Activated CD8-positive, alpha-beta memory T cell treated with anti-CD3 and anti-CD28 coated beads, Interleukin-2, amount 50 U/mL, for 1 hour (primary cell): ENCODE results near the gene KPNA5.
A peak's percentile ranks its signal among the peaks of the same experiment; 100 is the strongest.
"Not testable (repeated sequence)": the region's sequence is repeated elsewhere in the genome, so short reads cannot be mapped to it uniquely, and the experiment has no call there.

Source experiments
- DNase-seq: peaks from one replicate; pipeline ENCODE4 v3.0.0-alpha.2; 2020; ENCODE audit errors: extremely low read depth

Gene KPNA5

DNA sequence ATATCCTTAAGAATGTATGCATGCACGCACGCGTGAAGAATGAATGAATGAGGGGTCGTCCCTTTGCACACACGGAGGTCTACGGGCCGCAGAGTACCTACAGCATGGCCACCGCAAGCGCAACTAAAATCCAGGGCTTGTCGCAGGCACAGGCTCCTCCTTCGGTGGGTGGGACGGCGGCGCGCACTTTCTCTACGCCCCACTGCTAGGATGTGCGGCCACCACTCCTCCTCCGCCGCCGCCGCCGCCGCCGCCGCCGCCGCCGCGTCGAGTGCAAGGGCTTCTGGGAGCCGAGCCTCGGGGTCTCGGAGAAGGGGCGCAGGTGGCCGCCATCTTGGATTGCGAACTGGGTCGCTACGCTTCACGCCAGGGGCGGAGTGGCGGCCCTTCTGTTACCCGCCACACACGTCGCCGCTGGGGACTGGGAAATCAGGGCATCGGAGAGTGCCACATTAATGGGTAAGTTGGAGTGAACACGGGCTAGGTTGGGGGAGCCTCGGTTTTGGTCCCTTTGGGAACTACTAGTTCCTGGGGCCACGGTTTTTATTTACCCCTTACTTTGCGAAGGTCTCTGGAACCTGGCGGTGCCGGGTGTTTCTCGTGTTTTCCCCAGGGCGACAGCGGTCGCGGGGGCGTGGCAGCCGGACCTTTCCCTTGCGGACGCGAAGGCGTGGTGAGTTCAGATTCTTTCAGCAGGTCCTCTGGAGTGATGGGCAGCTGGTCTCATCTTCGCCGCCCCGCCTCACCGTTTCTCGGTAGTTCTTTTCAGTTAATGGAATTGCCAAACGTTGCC lies at the start of gene KPNA5:
KPNA5 (plus strand) TSS at position 332 of the 793 bp plus-strand sequence; CDS start at position 456, 124 bp downstream.
- DNase-seq: peak; percentile 73

DNA sequence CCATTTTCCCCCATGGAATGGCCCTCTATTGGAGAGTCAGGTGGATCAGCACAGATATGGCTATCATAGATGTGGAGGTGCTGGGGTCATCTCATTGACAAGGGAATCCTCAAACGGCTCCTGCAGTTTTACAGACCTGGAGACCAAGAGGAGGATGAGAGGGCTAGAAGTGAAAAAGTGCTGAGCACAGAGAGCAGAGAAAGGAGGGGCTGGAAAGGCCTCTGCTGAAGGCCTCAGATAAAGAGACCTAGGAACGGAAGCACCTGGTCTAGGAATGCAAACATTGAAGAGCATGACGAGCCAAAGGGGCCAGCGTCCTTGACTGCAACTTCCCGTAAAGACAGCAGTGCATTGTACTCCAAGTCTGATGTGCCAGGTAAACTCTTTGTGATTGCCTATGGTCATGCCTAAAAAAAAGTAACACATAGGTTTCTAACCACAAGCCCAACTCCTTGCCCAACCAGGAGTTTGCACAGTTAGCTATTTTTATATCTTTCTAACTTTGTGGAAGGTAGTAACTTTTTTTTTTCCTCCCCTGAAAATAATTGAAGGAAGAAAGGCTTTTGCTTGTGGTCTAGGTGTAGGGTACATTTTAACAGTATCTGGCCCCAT lies 49.5 kb upstream of the KPNA5 start:
- no peak for DNase-seq

DNA sequence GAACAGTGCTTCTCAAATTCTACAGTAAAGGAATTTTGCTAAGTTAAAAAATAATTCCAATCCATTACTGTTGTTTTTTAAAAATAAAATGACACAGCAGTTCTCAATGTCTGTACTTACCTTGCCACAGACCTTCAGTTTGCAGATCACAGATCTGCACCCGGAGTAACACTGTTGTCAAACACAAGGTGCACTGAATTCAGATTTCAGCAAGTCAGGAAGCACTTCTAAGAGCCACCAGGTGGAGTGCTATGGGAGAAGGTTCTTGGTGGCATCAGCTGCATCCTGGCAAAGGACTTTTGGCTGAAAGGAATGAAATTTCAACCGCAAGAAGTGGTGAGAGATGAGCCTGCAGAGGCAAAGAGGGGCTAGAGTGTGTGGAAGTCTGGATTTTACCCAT lies 47.3 kb upstream of the KPNA5 start:
- DNase-seq: no peak

DNA sequence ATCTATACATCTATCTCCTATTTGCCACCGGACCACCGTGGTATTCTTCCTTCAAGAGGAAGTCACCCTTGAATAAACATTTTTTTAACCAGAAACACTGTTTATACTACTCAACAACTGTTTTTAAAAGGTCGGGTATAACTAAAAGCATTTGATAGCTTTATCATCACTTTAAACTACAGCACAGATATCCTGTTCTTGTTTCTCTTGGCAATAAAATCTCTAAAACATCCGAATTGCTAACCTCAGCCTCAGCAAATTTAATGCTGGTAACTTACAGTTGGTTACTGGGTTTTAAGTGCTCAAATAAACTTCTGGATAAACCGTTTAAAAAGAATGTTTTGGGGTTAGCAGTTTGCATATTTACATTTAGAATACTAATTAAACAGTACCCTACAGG lies 32.9 kb upstream of the KPNA5 start:
- no peak for DNase-seq

DNA sequence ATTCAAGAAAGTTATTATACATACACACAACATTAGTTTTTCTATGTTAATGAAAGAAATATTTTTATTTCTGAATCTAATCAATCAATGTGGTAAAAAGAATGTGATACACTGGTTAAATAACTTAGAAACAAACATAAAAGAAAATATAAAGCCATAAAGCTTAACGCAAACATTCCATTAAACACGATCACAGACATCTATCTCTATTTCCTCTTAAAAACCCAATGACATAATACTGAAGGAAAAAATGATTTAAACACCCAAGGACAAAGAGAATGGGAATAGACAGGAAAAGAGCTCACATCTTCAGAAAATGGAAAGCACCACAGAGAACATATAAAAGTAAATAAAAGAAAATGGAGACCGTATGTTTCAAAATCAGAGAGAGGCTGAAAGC lies 31.9 kb upstream of the KPNA5 start:
- no peak for DNase-seq

DNA sequence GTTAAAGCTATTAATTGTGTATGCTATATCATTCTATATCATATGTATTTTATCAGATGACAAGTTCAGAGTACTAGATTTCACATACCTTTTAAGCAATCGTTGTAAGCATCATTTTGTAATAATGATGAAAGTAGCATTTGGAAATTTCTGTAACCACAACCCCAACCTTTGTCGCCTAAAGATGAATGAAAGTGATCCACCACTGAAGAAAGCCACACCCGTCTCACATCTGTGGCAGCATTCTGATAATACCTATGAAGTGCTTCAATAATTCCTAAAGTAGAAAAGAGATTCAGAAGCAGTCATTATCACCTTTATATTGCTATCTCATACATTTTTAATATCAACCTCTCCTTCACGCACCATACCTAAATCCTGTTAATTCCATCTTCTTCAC lies 29.1 kb upstream of the KPNA5 start:
- no peak for DNase-seq

DNA sequence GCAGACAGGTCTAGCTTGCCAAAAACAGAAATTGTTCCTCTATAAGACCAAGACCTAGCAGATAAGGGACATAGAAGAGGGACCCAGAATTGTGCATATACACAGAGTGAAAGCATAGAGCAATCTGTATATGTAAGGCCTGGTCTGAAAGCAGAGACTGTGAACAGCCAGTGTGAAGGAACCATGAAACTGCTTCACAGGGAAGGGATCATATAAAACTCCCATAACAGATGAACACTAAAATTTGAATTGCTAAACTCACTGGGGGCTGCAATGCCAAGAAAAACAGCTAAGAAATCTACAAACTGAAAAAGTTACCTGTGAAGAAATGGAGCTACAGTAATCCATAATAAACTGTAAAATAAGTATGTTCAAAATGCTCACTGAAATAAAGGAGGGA lies 19.4 kb upstream of the KPNA5 start:
- no peak for DNase-seq

DNA sequence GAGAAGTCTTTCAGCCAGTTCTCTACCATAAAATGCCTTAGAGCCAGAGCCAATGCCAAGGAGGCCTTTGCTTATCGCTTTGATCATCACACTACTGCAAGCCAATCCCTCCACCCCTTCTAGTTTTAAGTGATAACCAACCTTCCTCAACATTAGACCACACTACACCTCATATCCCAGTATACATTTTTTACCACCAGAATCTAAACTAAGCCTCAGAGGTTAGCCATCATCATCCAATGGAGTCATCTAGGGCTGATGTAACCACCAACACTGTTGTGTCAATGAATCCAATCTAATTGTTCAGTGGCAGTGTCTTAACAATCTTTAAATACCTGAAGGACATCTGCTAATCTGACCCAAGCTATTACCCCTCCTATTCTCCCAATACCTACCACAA lies 18.8 kb upstream of the KPNA5 start:
- no peak for DNase-seq

DNA sequence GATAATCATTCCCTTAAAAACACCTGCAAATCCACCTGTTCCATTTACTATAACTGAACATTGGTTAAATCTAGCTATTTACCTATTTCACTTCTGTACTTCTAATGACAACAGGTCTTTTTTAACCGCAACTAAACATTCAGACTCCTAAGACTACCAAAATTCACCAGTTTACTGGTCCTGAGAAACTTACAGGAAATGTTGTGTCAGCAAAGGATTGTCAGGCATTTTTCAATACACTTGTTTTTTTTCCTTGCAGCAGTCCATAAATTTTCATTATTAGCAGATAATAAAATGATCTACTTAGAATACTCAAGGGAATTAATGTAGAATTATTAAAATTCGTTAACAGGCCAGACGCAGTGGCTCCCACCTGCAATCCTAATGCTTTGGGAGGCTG lies 17.7 kb upstream of the KPNA5 start:
- DNase-seq: no peak

DNA sequence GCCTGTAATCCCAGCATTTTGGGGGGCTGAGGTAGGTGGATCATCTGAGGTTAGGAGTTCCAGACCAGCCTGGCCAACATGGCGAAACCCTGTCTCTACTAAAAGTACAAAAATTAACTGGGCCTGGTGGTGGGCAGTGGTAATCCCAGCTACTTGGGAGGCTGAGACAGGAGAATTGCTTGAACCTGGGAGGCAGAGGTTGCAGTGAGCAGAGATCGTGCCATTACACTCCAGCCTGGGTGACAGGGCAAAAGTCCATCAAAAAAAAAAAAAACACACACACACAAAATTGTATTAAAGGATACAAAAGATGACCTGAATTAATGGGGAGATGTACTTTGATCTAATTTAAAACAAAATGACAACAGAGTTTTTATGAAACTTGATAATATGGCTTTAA lies 16.8 kb upstream of the KPNA5 start:
- not testable (repeated sequence) for DNase-seq

DNA sequence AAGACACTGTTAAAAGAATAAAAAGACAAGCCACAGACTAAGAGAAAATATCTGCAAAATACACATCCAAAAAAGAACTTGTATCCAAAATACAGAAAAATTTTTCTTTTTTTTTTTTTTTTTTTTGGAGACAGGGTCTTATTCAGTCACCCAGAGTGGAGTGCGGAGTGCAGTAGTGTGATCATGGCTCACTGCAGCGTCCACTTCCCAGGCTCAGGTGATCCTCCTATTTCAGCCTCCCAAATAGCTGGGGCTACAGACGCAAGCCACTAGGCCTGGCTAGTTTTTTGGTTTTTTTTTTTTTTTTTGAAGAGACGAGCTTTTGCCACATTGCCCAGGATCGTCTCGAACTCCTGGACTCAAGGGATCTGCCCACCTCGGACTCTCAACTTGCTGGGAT lies 15.5 kb upstream of the KPNA5 start:
- DNase-seq: no peak

DNA sequence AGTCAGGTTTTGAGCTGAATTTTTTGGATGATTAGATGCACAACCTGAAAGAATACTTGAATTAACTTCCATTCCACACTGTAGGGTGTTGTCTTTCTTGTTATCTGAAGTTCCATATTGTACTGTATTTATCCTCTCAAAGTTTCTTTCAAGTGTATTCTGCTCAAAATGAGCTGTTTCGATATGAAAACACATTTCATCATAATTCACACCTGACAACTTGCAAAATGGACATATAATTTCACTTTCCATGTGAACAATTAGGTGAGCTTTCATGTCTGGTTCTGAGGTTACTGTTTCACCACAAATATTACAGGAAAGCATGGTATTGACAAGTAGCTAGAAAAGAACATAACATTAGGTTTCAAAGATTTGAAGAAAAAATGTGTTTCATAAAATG lies 14.1 kb upstream of the KPNA5 start:
- DNase-seq: no peak

DNA sequence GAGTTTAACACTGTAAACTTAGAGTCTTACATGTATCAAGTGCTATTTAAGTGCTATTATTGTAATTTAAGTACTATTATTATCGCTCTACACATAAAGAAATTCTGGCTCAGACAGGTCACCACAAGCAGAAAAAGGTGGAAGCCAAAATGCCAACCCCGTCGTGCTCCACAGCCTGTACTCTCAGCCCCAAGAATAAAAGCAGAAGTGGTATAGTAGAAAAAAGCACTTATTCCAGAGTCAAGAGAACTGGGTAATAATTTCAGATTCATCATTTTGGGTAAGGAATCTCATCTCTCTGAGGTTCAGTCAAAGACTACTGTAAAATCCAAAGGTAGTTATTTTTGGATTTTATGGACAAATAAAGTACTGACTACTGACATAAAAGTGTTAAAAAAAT lies 13.4 kb upstream of the KPNA5 start:
- no peak for DNase-seq

DNA sequence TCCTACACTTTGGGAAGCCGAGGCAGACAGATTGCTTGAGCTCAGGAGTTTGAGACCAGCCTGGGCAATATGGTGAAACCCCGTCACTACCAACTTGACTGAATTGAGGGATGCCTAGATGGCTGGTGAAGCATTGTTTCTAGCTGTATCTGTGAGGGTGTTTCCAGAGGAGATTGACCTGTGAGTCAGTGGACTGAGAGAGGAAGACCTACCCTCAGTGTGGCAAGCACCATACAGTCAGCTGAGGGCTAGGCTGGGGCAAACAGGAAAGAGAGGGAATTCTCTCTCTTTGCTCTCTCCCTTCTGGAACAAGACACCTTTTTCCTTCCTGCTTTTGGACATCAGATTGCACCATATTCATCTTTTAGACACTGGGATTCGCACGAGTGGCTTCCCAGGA lies 8.7 kb upstream of the KPNA5 start:
- no peak for DNase-seq

DNA sequence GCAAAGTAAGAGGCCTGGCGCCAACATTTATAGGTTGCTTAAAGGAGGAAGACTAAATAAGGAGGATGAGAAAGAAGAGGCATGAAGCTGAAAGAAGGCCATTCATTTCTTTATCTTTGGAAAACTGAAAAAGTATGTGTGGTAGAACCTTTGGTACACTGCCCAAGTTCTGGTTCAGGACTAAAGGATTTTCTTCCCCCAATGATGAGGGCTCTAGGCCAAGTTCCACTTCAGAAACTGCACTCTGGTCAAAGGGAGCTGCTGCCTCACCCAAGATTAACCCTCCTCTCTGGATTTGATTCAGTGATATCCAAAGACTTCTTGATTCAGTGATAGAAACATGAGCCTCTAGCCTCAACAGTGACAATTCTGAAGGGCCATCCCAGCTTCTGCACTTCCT lies 5.0 kb upstream of the KPNA5 start:
- no peak for DNase-seq

DNA sequence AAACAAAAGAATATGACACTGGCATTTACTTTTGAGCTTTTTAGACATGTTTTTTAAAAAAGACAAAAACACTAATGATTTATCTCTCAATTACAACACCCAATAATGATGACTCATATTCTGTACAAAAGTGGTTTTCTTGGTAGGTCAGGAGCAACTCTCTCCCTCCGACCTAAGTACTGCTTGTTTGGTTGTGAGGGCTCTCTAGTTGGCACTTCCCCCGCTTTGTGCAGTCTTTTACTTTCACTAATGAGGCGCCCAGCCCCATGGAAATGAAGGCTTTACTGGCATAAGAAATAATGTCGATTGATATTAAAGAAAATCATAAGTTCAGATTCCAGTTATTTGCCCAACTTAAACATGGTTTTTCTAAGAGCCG lies 1.3 kb downstream of the KPNA5 start:
- DNase-seq: peak; percentile 4

DNA sequence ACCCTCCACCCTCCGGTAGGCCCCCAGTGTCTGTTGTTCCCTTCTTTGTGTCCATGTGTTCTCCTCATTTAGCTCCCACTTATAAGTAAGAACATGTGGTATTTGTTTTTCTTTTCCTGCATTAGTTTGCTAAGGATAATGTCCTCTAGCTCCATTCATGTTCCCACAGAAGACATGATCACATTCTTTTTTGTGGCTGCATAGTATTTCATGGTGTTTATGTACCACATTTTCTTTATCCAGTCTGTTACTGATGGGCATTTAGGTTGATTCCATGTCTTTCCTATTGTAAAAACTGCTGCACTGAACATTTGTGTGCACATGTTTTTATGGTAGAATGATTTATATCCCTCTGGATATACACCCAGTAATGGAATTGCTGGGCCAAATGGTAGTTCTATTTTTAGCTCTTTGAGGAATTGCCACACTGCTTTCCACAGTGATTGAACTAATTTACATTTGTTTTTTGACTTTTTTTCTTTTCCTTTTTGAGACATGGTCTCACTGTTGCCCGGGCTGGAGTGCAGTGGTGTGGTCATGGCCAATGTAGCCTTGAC lies 4.5 kb downstream of the KPNA5 start:
- no peak for DNase-seq

DNA sequence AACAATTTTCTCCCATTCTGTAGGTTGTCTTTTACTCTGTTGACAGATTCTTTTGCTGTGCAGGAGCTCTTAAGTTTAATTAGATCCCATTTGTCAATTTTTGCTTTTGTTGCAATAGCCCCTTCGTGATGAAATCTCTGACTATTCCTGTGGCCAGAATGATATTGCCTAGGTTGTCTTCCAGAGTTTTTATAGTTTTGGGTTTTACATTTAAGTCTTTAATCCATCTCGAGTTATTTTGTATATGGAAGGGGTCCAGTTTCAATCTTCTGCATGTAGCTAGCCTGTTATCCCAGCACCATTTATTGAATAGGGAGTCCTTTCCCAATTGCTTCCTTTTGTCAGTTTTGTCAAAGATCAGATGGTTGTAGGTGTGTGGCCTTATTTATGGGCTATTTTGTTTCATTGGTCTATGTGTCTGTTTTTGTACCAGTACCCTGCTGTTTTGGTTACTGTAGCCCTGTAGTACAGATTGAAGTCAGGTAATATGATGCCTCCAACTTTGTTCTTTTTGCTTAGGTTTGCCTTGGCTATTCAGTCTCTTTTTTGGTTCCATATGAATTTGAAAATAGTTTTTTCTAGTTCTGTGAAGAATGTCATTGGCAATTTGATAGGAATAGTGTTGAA lies 5.6 kb downstream of the KPNA5 start:
- DNase-seq: not testable (repeated sequence)

DNA sequence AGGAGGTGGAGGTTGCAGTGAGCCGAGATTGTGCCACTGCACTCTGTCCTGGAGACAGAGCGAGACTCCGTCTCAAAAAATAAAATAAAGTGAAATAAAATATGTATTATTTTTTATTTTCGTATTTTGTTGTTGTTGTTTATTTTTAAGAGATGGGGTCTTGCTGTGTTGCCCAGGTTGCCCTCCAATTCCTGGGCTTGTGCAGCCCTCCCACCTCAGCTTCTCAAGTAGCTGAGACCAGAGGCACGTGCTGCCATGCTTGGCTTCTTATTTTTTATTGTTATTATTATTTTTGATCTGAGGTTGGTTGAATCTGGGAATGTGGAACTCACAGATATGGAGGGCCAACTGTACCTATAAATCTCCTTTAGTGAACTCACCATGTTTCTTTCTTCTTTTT lies 10.1 kb downstream of the KPNA5 start:
- DNase-seq: no peak

DNA sequence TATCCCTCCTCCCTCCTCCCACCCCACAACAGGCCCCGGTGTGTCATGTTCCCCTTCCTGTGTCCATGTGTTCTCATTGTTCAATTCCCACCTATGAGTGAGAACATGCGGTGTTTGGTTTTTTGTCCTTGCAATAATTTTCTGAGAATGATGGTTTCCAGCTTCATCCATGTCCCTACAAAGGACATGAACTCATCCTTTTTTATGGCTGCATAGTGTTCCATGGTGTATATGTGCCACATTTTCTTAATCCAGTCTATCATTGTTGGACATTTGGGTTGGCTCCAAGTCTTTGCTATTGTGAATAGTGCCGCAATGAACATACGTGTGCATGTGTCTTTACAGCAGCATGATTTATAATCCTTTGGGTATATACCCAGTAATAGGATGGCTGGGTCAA lies 11.9 kb downstream of the KPNA5 start:
- not testable (repeated sequence) for DNase-seq

DNA sequence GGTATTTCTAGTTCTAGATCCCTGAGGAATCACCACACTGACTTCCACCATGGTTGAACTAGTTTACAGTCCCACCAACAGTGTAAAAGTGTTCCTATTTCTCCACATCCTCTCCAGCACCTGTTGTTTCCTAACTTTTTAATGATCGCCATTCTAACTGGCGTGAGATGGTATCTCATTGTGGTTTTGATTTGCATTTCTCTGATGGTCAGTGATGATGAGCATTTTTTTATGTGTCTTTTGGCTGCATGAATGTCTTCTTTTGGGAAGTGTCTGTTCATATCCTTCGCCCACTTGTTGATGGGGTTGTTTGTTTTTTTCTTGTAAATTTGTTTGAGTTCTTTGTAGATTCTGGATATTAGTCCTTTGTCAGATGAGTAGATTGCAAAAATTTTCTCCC lies 12.3 kb downstream of the KPNA5 start:
- DNase-seq: not testable (repeated sequence)

DNA sequence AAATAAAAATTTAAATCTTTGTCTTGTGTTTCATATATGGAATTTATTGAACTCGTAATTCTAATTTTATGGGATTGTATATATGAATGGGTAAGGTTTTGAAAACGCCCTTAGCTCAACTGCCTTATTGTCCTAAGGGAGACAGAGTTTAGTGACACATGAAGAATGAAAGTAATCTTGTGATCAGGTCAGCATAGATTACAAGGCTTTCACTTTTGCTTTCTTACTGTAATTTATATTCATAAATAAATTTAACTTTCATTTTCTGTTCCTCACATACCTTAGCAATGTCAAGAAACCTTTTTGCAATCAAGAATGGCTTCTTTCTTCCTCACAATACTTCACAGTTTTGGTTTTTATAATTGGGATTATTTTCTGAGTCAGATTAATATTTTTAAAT lies 14.4 kb downstream of the KPNA5 start:
- DNase-seq: no peak

DNA sequence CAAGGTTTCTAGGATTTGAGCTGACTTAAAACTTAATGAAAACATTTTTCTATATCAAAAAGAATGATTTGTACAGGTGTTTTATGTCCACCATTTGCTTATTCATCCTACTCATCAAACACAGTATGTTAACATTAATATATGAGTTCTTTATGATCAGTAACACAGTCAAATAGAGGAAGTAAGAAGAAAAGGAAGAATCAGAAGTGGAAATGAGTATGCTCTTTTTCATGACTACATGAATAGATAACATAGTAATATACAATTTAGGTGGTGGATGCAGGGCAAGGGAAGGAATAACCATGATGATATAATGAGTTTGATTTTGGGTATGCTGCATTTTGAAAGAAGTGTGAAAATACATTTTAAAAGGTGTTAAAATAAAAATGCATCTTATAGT lies 16.5 kb downstream of the KPNA5 start:
- no peak for DNase-seq
